Chondrocyte (in vitro differentiated cells): ENCODE results near the gene METTL16. TPM values are rescaled to one million over a fixed set of nuclear protein-coding genes. Genes with fewer than 3 reads are reported as not detected.

Source experiments
- DNase-seq: peaks from one replicate; pipeline ENCODE4 v3.0.0; 2021; ENCODE audit warnings: mixed read lengths, low spot score
- H3K27ac Mint-ChIP-seq: one replicate; pipeline ENCODE4 v1.8.0; 2021; ENCODE audit warnings: mild to moderate bottlenecking, moderate library complexity, mixed read lengths; ENCODE audit not compliant: unreplicated experiment
- H3K27me3 Mint-ChIP-seq: 2 replicates; pipeline ENCODE4 v1.8.0; 2021; ENCODE audit warnings: low read depth, mixed read lengths
- H3K36me3 Mint-ChIP-seq: 2 replicates; pipeline ENCODE4 v1.8.0; 2021; ENCODE audit warnings: low read depth, mixed read lengths
- H3K4me1 Mint-ChIP-seq: 2 replicates; pipeline ENCODE4 v1.8.0; 2021; ENCODE audit warnings: low read depth, mild to moderate bottlenecking, mixed read lengths
- H3K4me3 Mint-ChIP-seq: one replicate; pipeline ENCODE4 v1.8.0; 2021; ENCODE audit warnings: mild to moderate bottlenecking, moderate library complexity, mixed read lengths; ENCODE audit not compliant: unreplicated experiment
- H3K9me3 Mint-ChIP-seq: 2 replicates; pipeline ENCODE4 v1.8.0; 2021; ENCODE audit warnings: low read depth, mixed read lengths
- total RNA-seq: library from RNA; stranded (reverse); gene quantifications from 3 replicates; pipeline ENCODE4 v1.2.1, GENCODE V29; 2021
- TF ChIP-seq, protein P1 (sequence below): fragments of 200-600 bp; sonication (generic); IDR thresholded peaks from 2 replicates; pipeline ENCODE4 v1.5.0; 2021; ENCODE audit warnings: antibody characterized with exemption, mild to moderate bottlenecking, moderate library complexity

METTL16 gene
- total RNA-seq, 1 donor from 2014 or later, result 21.2 TPM

DNA sequence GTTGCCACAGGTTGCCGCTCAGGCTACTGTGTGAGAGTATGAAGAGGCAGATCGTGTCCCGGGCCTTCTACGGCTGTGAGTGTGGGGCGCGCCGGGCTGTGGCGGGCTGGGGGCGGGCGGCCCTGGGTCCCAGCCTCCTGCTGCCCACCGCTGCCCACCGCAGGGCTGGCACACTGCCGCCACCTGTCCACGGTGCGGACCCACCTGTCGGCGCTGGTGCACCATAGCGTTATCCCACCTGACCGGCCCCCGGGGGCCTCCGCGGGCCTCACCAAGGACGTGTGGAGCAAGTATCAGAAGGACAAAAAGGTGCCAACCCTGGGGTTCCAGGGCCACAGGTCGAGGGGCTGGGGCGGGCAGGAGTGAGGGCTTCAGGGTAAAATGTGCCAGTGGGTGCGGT is 139.5 kb downstream of the METTL16 start:
- TF ChIP-seq, protein P1, sequence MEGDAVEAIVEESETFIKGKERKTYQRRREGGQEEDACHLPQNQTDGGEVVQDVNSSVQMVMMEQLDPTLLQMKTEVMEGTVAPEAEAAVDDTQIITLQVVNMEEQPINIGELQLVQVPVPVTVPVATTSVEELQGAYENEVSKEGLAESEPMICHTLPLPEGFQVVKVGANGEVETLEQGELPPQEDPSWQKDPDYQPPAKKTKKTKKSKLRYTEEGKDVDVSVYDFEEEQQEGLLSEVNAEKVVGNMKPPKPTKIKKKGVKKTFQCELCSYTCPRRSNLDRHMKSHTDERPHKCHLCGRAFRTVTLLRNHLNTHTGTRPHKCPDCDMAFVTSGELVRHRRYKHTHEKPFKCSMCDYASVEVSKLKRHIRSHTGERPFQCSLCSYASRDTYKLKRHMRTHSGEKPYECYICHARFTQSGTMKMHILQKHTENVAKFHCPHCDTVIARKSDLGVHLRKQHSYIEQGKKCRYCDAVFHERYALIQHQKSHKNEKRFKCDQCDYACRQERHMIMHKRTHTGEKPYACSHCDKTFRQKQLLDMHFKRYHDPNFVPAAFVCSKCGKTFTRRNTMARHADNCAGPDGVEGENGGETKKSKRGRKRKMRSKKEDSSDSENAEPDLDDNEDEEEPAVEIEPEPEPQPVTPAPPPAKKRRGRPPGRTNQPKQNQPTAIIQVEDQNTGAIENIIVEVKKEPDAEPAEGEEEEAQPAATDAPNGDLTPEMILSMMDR, result no peak
- Mint-ChIP-seq H3K4me3 (no peak overlapping the region), H3K27me3 (no peaks in the 10 kb centered on the region), H3K9me3 (no peaks in the 10 kb centered on the region), H3K36me3 (peaks cover 2% of the 10 kb centered on the region), H3K4me1 (peaks cover 10% of the 10 kb centered on the region), H3K27ac (no peak overlapping the region)
- peak; percentile 88 for DNase-seq

DNA sequence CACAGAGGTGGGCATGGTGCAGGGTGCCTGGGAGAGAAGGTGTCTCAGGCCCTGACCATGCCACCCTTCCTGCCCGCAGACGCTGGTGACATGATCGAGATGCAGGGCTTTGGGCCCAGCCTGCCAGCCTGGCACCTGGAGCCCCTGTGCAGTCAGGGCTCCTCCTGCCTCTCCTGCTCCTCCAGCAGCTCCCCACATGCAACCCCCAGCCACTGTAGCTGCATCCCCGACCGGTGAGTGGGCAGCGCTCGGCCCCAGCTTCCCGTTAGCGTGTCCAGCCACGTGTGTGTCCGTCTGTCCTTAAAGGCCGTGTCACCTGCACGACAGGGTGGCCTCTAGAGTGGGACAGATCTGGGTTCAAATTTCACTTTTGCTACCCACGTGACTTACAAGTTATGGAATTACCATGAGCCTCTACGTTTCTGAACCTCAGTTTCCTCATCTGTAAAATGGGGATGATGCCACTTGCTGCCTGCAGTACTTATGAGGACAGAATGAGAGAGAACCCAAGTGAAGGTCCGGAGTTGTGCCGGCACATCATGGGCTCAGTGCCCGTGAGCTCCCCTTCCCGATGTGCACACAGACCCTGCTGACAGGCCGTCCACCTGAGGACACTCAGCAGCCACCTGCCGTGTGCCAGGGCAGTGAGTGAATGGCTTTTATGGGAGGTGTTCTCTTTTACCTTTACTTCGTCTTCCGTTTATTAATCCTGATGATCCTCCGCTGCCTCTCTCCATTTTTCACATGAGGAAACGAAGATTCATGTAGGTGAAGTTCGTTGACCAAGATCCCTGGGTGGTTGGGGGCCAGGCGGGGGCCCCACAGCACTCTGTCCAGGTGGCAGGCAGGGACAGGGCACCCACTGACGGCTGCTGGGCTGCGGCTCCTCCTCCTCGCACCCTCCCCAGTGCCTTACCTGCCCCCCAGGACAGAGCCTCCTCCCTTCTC is 140.2 kb downstream of the METTL16 start:
- Mint-ChIP-seq H3K27ac (no peak overlapping the region), H3K4me1 (peaks cover 10% of the 10 kb centered on the region), H3K36me3 (peaks cover 2% of the 10 kb centered on the region), H3K9me3 (no peaks in the 10 kb centered on the region), H3K27me3 (no peaks in the 10 kb centered on the region), H3K4me3 (no peak overlapping the region)
- TF ChIP-seq, protein P1, result no peak
- peak; percentile 94 for DNase-seq

DNA sequence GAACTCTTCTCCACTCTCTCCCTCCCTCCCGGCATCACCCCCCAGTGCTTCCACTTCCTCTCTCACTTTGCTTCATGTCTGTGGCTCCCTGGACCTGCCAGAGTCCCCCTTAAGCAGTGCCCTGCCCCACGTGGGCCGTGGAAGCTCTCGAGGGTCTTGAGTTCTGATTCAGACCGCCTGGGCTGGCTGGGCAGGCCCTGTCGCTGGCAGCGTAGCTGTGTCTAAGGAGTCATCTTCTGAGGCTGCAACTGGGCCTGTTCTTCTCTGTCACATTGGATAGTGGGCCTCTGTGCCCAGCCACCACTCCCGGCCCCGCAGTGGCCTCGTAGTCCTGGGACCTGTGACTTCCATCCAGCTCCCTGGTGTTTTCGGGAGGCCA is 141.5 kb downstream of the METTL16 start:
- H3K27ac Mint-ChIP-seq, result no peak overlapping the region
- peaks cover 2% of the 10 kb centered on the region for H3K36me3 Mint-ChIP-seq
- no peaks in the 10 kb centered on the region for H3K9me3 Mint-ChIP-seq
- TF ChIP-seq, protein P1, result no peak
- H3K4me3 Mint-ChIP-seq, result no peak overlapping the region
- DNase-seq, result no peak
- H3K27me3 Mint-ChIP-seq, result no peaks in the 10 kb centered on the region
- peaks cover 9% of the 10 kb centered on the region for H3K4me1 Mint-ChIP-seq

DNA sequence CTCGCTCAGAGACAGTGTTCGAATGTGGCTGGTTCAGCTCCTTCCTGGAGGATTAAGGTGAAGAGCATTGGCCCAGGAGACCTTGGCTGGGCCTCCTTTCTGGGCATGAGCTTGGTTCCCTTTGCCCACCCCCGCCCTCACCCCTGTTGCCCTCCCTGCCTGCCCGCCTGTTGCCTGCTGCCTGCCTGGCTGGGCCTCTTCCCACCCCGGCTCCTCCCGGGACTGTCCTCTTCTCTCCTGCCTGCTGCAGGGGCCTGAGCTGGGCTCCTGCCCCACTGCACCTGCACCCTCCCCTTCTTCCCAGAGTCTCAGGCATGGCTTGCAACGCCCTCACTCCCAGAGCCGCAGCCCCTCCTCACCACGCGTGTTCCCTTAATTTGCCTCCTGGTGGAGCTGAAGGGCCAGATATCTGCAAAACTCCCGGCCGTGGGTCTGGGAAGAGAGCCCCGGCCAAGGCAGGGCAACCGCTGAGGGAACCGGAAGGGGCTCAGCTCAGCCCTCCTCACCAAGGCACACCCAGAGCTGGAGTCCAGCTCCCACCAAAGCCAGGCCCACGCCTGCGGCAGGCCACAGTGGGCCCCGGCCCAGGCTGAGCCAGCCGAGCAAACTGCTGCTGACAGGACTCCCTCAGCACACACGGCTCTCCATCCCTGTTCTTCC is 142.0 kb downstream of the METTL16 start:
- Mint-ChIP-seq H3K9me3 (no peaks in the 10 kb centered on the region), H3K36me3 (peaks cover 2% of the 10 kb centered on the region), H3K27me3 (no peaks in the 10 kb centered on the region), H3K4me3 (no peak overlapping the region), H3K4me1 (peaks cover 4% of the 10 kb centered on the region), H3K27ac (no peak overlapping the region)
- TF ChIP-seq, protein P1, result peak; percentile 48
- no peak for DNase-seq

DNA sequence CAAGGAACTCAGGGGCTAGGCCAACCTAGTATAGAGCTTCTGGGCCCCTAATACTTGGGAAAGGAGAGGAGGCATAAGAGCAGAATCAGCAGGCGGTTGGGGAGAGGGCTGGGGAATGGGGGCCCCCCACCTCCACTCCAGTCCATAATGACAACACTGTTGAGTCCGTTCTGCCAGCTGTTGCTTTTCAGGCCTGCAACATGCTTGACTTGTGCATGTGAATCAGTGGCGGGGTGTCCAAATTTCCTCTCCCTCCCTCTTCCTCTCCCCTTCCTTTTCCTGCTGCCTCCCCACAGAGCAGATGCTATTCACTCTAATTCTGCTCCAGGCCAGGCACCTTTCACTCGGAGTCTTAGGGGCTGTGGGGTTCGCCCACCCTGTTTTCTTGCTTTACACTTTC is 142.6 kb downstream of the METTL16 start:
- no peak overlapping the region for H3K27ac Mint-ChIP-seq
- H3K9me3 Mint-ChIP-seq, result no peaks in the 10 kb centered on the region
- H3K4me1 Mint-ChIP-seq, result peaks cover 2% of the 10 kb centered on the region
- no peaks in the 10 kb centered on the region for H3K27me3 Mint-ChIP-seq
- no peak overlapping the region for H3K4me3 Mint-ChIP-seq
- no peak for DNase-seq
- H3K36me3 Mint-ChIP-seq, result peaks cover 5% of the 10 kb centered on the region
- TF ChIP-seq, protein P1, result no peak
